ENCODE results near the gene BLVRA. TPM values are rescaled to one million over a fixed set of nuclear protein-coding genes. Genes with fewer than 3 reads are reported as not detected.
A peak's percentile ranks its signal among the peaks of the same experiment; 100 is the strongest.
"Not testable (repeated sequence)": the region's sequence is repeated elsewhere in the genome, so short reads cannot be mapped to it uniquely, and the experiment has no call there.

Gene BLVRA
- total RNA-seq, 1 donor from 2014 or later, result 84.5 TPM

- TF ChIP-seq, protein P1, sequence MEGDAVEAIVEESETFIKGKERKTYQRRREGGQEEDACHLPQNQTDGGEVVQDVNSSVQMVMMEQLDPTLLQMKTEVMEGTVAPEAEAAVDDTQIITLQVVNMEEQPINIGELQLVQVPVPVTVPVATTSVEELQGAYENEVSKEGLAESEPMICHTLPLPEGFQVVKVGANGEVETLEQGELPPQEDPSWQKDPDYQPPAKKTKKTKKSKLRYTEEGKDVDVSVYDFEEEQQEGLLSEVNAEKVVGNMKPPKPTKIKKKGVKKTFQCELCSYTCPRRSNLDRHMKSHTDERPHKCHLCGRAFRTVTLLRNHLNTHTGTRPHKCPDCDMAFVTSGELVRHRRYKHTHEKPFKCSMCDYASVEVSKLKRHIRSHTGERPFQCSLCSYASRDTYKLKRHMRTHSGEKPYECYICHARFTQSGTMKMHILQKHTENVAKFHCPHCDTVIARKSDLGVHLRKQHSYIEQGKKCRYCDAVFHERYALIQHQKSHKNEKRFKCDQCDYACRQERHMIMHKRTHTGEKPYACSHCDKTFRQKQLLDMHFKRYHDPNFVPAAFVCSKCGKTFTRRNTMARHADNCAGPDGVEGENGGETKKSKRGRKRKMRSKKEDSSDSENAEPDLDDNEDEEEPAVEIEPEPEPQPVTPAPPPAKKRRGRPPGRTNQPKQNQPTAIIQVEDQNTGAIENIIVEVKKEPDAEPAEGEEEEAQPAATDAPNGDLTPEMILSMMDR (conservative IDR thresholded peaks at IDR 0.05; ENCODE audit: low read depth, low read length), result no peak
- no peak overlapping the region for H3K4me3 ChIP-seq (ENCODE audit: low read depth, low read length)
- no peak for DNase-seq (ENCODE audit: low read depth)
Measured at GRCh38 chr7:43815373-43815772, 56.9 kb downstream of the BLVRA start.

DNA sequence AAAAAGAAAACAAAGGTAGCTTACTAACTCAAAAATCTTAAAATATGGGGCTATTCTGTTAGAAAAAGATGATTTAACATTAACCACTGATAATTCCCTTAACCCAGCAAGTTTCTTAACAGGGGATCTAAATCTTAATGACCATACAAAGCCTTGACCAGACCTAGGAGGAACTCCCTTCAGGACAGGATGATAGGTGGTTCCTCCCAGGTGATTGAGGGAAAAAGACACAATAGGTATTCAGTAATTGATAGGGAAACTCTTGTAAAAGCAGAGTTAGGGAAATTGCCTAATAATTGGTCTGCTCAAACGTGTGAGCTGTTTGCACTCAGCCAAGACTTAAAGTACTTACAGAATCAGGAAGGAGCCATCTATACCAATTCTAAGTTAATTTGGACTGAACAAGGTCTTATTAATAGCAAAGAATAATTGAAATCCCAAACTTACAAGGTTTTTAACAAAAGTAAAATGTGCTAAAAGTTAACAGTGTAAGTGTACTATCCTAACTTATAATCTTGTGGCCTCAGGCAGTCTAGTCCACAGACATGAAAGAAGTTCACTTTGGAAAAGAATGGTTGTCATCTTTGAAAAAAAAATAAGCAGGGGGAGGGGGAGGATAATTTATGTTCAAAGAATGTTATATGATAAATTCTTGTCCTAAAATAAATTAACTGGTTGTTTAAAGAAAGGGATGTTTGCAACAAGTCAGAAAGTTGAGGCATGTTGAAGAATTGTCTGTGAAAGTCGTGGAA is 57.7 kb downstream of the BLVRA start:
- not testable (repeated sequence) for H3K4me3 ChIP-seq (ENCODE audit: low read depth, low read length); DNase-seq (ENCODE audit: low read depth)

- not testable (repeated sequence) for H3K4me3 ChIP-seq (ENCODE audit: low read depth, low read length); DNase-seq (ENCODE audit: low read depth)
Measured at GRCh38 chr7:43823425-43823824, 64.9 kb downstream of the BLVRA start.

GRCh38 chr7:43823941-43824340 is 65.5 kb downstream of the BLVRA start:
- TF ChIP-seq, protein P1 (conservative IDR thresholded peaks at IDR 0.05; ENCODE audit: low read depth, low read length), result no peak
- H3K4me3 ChIP-seq (ENCODE audit: low read depth, low read length), result no peak overlapping the region
- no peak for DNase-seq (ENCODE audit: low read depth)

DNA sequence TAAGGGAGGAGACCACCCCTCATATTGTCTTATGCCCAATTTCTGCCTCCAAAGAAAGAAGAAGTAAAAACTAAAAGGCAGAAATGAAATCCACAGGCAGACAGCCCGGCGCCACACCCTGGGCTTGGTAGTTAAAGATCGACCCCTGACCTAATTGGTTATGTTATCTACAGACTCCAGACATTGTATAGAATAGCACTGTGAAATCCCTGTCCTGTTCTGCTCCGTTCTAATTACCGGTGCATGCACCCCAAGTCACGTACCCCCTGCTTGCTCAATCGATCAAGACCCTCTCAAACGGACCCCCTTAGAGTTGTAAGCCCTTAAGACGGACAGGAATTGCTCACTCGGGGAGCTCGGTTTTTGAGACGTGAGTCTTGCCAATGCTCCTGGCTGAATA is 66.0 kb downstream of the BLVRA start:
- H3K4me3 ChIP-seq (ENCODE audit: low read depth, low read length), result not testable (repeated sequence)

DNA sequence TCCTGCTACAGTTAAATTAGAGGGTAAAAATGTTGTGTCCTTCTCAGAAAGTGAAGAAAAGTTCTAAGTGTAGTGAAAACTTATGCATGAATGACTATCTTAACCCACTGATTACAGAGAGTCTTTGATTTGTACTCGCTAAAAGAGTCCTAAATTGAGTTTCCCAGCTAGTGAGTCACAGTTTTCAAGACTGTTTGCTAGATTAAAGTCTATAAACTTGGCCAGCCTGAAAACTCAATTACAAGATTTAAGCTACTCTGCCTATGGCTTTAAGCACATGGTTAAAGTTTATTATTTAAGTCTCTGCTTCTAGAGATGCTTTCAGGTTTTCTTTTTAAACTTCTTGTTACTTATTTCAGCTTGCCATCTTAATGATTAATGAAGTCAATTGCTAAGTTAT is 66.5 kb downstream of the BLVRA start:
- no peak for DNase-seq (ENCODE audit: low read depth)
- no peak overlapping the region for H3K4me3 ChIP-seq (ENCODE audit: low read depth, low read length)
- TF ChIP-seq, protein P1 (conservative IDR thresholded peaks at IDR 0.05; ENCODE audit: low read depth, low read length), result no peak

More for the DNA sequence above, 66.0 kb downstream of the BLVRA start:
- not testable (repeated sequence) for DNase-seq (ENCODE audit: low read depth)

DNA sequence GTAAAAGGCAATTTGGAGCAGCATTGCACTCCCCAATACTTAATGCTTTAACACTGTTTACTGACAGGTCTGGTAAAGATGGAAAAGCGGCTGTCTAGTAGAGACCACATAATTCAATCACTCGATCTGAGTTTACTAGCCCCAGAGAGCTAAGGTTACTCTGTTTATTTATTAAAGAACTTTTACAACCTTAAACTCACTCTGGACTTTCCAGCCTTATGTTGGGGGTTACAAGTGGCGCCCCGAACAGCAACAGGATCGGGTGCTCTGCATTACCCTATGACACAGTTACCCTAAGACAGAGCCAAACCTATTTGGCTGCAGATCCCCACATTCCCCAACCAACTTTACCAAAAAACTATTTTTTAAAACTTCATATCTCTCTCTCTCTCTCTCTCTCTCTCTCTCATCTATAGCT is 66.9 kb downstream of the BLVRA start:
- TF ChIP-seq, protein P1 (conservative IDR thresholded peaks at IDR 0.05; ENCODE audit: low read depth, low read length), result no peak
- DNase-seq (ENCODE audit: low read depth), result no peak
- H3K4me3 ChIP-seq (ENCODE audit: low read depth, low read length), result no peak overlapping the region

GRCh38 chr7:43830917-43831316 is 72.4 kb downstream of the BLVRA start:
- H3K4me3 ChIP-seq (ENCODE audit: low read depth, low read length); DNase-seq (ENCODE audit: low read depth): not testable (repeated sequence)

GRCh38 chr7:43834463-43835251 is 76.2 kb downstream of the BLVRA start:
- DNase-seq (ENCODE audit: low read depth), result peak; percentile 40
- peak overlapping the region; percentile 41 for H3K4me3 ChIP-seq (ENCODE audit: low read depth, low read length)
- TF ChIP-seq, protein P1 (conservative IDR thresholded peaks at IDR 0.05; ENCODE audit: low read depth, low read length), result no peak

All from epithelial cell of proximal tubule (primary cell).